GM23338 (cell line): ENCODE results near the gene RPL26. TPM values are rescaled to one million over a fixed set of nuclear protein-coding genes. Genes with fewer than 3 reads are reported as not detected.

ENCODE experiments used
- ATAC-seq: fragments of 200-7000 bp; cut with Tn5 transposase; 3 replicates; pipeline ENCODE4 v1.9.1; 2020
- DNase-seq: peaks from one replicate; pipeline ENCODE4 v3.0.0-alpha.2; 2015; ENCODE audit warnings: low spot score
- H2AFZ ChIP-seq: fragments of 200-600 bp; sonication (generic); 2 replicates; pipeline ENCODE4 v1.8.0; 2016; ENCODE audit warnings: antibody characterized with exemption, mild to moderate bottlenecking, moderate library complexity
- H3F3A ChIP-seq: fragments of 200-600 bp; sonication (generic); replicated peaks from 2 replicates; pipeline ENCODE4 v1.8.0; 2017; ENCODE audit warnings: antibody characterized with exemption, mixed run types, low read depth
- H3K27ac ChIP-seq: fragments of 200-600 bp; sonication (generic); 2 replicates; pipeline ENCODE4 v1.6.1; 2016; ENCODE audit warnings: low read depth
- H3K27me3 ChIP-seq: fragments of 200-600 bp; sonication (generic); 2 replicates; pipeline ENCODE4 v1.8.0; 2016; ENCODE audit warnings: mild to moderate bottlenecking, mixed run types, moderate library complexity; ENCODE audit not compliant: insufficient read depth
- H3K36me3 ChIP-seq: fragments of 200-600 bp; sonication (generic); 2 replicates; pipeline ENCODE4 v1.8.0; 2016; ENCODE audit warnings: mild to moderate bottlenecking; ENCODE audit not compliant: insufficient read depth
- H3K4me1 ChIP-seq: fragments of 200-600 bp; sonication (generic); 2 replicates; pipeline ENCODE4 v1.8.0; 2016; ENCODE audit warnings: mild to moderate bottlenecking, moderate library complexity; ENCODE audit not compliant: insufficient read depth
- H3K4me2 ChIP-seq: fragments of 200-600 bp; sonication (generic); 2 replicates; pipeline ENCODE4 v1.7.1; 2017; ENCODE audit warnings: mixed run types
- H3K4me3 ChIP-seq: fragments of 200-600 bp; sonication (generic); 2 replicates; pipeline ENCODE4 v1.6.1; 2016; ENCODE audit warnings: mixed run types
- H3K79me2 ChIP-seq: fragments of 200-600 bp; sonication (generic); replicated peaks from 2 replicates; pipeline ENCODE4 v1.8.0; 2017; ENCODE audit warnings: mild to moderate bottlenecking; ENCODE audit not compliant: insufficient read depth
- H3K9me2 ChIP-seq: fragments of 200-600 bp; sonication (generic); 2 replicates; pipeline ENCODE4 v1.8.0; 2017; ENCODE audit not compliant: insufficient read depth
- H4K20me1 ChIP-seq: fragments of 200-600 bp; sonication (generic); replicated peaks from 2 replicates; pipeline ENCODE4 v1.8.0; 2017; ENCODE audit warnings: mild to moderate bottlenecking; ENCODE audit not compliant: insufficient read depth
- H3K27ac Mint-ChIP-seq: 2 replicates; pipeline ENCODE4 v1.8.0; 2020; ENCODE audit warnings: inconsistent platforms, mild to moderate bottlenecking, moderate library complexity, mixed read lengths
- H3K27me3 Mint-ChIP-seq: 3 replicates; pipeline ENCODE4 v1.8.0; 2022; ENCODE audit warnings: low read depth, mild to moderate bottlenecking, moderate library complexity, mixed read lengths, inconsistent platforms; ENCODE audit not compliant: insufficient read depth, poor library complexity
- H3K36me3 Mint-ChIP-seq: 3 replicates; pipeline ENCODE4 v1.8.0; 2021; ENCODE audit warnings: low read depth, mild to moderate bottlenecking, inconsistent platforms, moderate library complexity, mixed read lengths
- H3K4me1 Mint-ChIP-seq: 3 replicates; pipeline ENCODE4 v1.8.0; 2020; ENCODE audit warnings: mild to moderate bottlenecking, inconsistent platforms, mixed read lengths
- H3K4me3 Mint-ChIP-seq: 3 replicates; pipeline ENCODE4 v1.8.0; 2021; ENCODE audit warnings: moderate library complexity, mild to moderate bottlenecking, inconsistent platforms, mixed read lengths
- H3K9me3 Mint-ChIP-seq: 3 replicates; pipeline ENCODE4 v1.8.0; 2020; ENCODE audit warnings: moderate library complexity, mild to moderate bottlenecking, inconsistent platforms, mixed read lengths
- ETS1 ChIP-seq: IDR thresholded peaks from 2 replicates; pipeline ENCODE4 v1.6.1; 2016; ENCODE audit warnings: antibody characterized with exemption
- EZH2 ChIP-seq: fragments of 200-600 bp; sonication (generic); IDR thresholded peaks from one replicate; pipeline ENCODE4 v1.8.0; 2017; ENCODE audit warnings: antibody characterized with exemption, mild to moderate bottlenecking, low read depth; ENCODE audit not compliant: unreplicated experiment
- EZH2phosphoT487 ChIP-seq: fragments of 200-600 bp; sonication (generic); IDR thresholded peaks from one replicate; pipeline ENCODE4 v1.8.1; 2018; ENCODE audit warnings: antibody characterized with exemption; ENCODE audit not compliant: unreplicated experiment
- JUNB ChIP-seq: IDR thresholded peaks from one replicate; pipeline ENCODE4 v1.6.1; 2016; ENCODE audit warnings: antibody characterized with exemption; ENCODE audit not compliant: unreplicated experiment
- NANOG ChIP-seq: IDR thresholded peaks from 2 replicates; pipeline ENCODE4 v1.6.1; 2016; ENCODE audit warnings: antibody characterized with exemption, borderline replicate concordance
- REST ChIP-seq: IDR thresholded peaks from one replicate; pipeline ENCODE4 v1.6.1; 2018; ENCODE audit warnings: antibody characterized with exemption; ENCODE audit not compliant: unreplicated experiment
- STAT1 ChIP-seq: IDR thresholded peaks from one replicate; pipeline ENCODE4 v1.6.1; 2016; ENCODE audit warnings: antibody characterized with exemption; ENCODE audit not compliant: unreplicated experiment
- ZNF462 ChIP-seq: fragments of 250-450 bp; sonication (Bioruptor Pico); IDR thresholded peaks from 2 replicates; pipeline ENCODE4 v1.5.0; 2020; ENCODE audit warnings: mild to moderate bottlenecking, moderate library complexity
- polyA plus RNA-seq: library from polyadenylated mRNA; unstranded; fragments of >200 nt; fragmentation: Nextera tagmentation; extraction: Ambion mirVana; gene quantifications from 2 replicates; pipeline ENCODE4 v1.2.1, GENCODE V29; 2016
- total RNA-seq: library from RNA; depleted of rRNA; stranded (reverse); fragments of >200 nt; shearing (Covaris generic); gene quantifications from 2 replicates; pipeline ENCODE4 v1.2.3, GENCODE V29; 2014

The RPL26 gene
- total and polyA plus RNA-seq, 2 experiments from 2014 or later, result 2,274 to 3,158 TPM

- TF ChIP-seq REST (no peak), STAT1 (no peak), JUNB (no peak), EZH2 (no peak)
These were observed 22.7 kb downstream of the RPL26 start (continued) for GRCh38 chr17:8360260-8360659.

GRCh38 chr17:8359769-8360168 lies 23.2 kb downstream of the RPL26 start:
- no peak overlapping the region for H3K4me3 ChIP-seq
- peaks cover 24% of the 10 kb centered on the region for H3K4me1 ChIP-seq
- H3K9me2 ChIP-seq, result peaks cover 5% of the 10 kb centered on the region; the same call in 1 of the 2 replicates
- no peaks in the 10 kb centered on the region for H3K36me3 Mint-ChIP-seq
- ATAC-seq (peak; percentile 61), DNase-seq (peak; percentile 47)
- H3K27ac Mint-ChIP-seq, result peak overlapping the region; percentile 83
- H3K9me3 Mint-ChIP-seq, result no peaks in the 10 kb centered on the region
- no peaks in the 10 kb centered on the region for H3K27me3 ChIP-seq
- H2AFZ ChIP-seq, result 0 out of 2 replicates have a peak overlapping the region, but pooled peaks have one; percentile 28
- no peaks in the 10 kb centered on the region; the same call in 1 of the 2 replicates for H3F3A ChIP-seq
- H3K27me3 Mint-ChIP-seq, result peaks cover 8% of the 10 kb centered on the region
- peak overlapping the region; percentile 26; the same call in 2 of the 3 replicates for H3K4me3 Mint-ChIP-seq
- H3K36me3 ChIP-seq, result no peaks in the 10 kb centered on the region
- H3K4me2 ChIP-seq, result no peak overlapping the region
- H3K79me2 ChIP-seq, result no peaks in the 10 kb centered on the region
- H4K20me1 ChIP-seq, result no peaks in the 10 kb centered on the region
- peak overlapping the region; percentile 50 for H3K27ac ChIP-seq
- H3K4me1 Mint-ChIP-seq, result peaks cover 20% of the 10 kb centered on the region
- TF ChIP-seq EZH2phosphoT487, result no peak
- no peak for TF ChIP-seq ZNF462 (CRISPR knock-in tag)
- no peak for TF ChIP-seq STAT1
- no peak for TF ChIP-seq NANOG
- no peak for TF ChIP-seq REST
- no peak for TF ChIP-seq ETS1
